C4-2B (cell line): ENCODE data around the gene CCT6A.
A peak's percentile ranks its signal among the peaks of the same experiment; 100 is the strongest.

Experiments
- ZFX ChIP-seq: fragments of 450-650 bp; IDR thresholded peaks from 2 replicates; pipeline ENCODE4 v1.6.1; 2017
- TF ChIP-seq, protein P1 (sequence below): fragments of 450-650 bp; conservative IDR thresholded peaks from 2 replicates; pipeline ENCODE4 v1.5.1; 2017; ENCODE audit warnings: mild to moderate bottlenecking

DNA sequence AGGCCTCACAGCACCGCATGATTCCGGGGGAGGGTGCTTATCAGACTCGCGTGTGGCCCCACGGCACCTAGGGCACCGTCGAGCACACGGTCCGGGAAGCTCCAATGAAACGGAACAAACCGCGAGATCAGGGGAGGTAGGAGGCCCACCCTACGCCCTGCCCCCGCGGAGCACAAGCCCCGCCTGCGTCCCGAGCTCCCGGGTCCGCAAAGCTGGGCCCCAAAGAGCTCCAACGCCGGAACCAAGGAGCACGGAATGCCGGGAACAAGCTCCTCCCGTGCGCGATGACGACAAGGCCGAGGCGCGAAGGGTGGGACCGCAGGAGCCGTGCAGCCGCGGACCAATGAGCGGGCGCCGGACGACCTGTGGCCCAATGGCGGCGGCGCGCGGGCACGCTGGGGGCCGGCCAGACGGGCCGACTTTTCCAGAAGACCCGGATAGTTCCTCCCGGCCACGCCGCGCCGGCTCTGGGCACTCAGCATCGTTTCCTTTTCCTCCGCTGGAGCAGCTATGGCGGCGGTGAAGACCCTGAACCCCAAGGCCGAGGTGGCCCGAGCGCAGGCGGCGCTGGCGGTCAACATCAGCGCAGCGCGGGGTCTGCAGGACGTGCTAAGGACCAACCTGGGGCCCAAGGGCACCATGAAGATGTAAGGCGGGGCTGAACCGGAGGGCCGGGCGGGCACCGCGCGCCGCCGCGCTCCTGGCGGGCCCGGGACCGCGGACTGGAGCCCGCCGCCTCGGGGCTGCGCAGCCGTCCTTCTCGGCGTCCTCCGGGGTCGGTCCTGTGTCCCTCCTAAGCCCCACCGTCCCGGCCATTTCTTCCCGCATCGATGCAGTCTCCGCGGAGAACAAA, at the start of gene CCT6A, which contains the start of gene PSPH:
- TF ChIP-seq, protein P1, sequence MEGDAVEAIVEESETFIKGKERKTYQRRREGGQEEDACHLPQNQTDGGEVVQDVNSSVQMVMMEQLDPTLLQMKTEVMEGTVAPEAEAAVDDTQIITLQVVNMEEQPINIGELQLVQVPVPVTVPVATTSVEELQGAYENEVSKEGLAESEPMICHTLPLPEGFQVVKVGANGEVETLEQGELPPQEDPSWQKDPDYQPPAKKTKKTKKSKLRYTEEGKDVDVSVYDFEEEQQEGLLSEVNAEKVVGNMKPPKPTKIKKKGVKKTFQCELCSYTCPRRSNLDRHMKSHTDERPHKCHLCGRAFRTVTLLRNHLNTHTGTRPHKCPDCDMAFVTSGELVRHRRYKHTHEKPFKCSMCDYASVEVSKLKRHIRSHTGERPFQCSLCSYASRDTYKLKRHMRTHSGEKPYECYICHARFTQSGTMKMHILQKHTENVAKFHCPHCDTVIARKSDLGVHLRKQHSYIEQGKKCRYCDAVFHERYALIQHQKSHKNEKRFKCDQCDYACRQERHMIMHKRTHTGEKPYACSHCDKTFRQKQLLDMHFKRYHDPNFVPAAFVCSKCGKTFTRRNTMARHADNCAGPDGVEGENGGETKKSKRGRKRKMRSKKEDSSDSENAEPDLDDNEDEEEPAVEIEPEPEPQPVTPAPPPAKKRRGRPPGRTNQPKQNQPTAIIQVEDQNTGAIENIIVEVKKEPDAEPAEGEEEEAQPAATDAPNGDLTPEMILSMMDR: no peak
- peak; percentile 80; the same call in 1 of the 2 replicates for TF ChIP-seq ZFX
